GM12891 (cell line): Measurements from ENCODE around the gene PARP9.
"Not testable (repeated sequence)": the region's sequence is repeated elsewhere in the genome, so short reads cannot be mapped to it uniquely, and the experiment has no call there.

ENCODE experiments used
- DNase-seq: peaks from one replicate; pipeline ENCODE4 v3.0.0; 2011; ENCODE audit warnings: low spot score; ENCODE audit not compliant: insufficient read length
- FAIRE-seq: peaks from 2 replicates; lab custom pipeline; 2011; peaks lifted over from hg19 to GRCh38; lab: Jason Lieb, UNC
- PAX5 ChIP-seq: IDR thresholded peaks from 2 replicates; pipeline ENCODE4 v1.6.1; 2011; ENCODE audit warnings: low read length, moderate library complexity, mild to moderate bottlenecking; ENCODE audit not compliant: insufficient read depth, severe bottlenecking
- POLR2A ChIP-seq: IDR thresholded peaks from 2 replicates; pipeline ENCODE4 v1.6.1; 2011; ENCODE audit warnings: low read depth, low read length, control low read depth
- POLR2AphosphoS5 ChIP-seq: IDR thresholded peaks from 2 replicates; pipeline ENCODE4 v1.6.1; 2011; ENCODE audit warnings: low read depth, low read length, control low read depth
- POU2F2 ChIP-seq: IDR thresholded peaks from 2 replicates; pipeline ENCODE4 v1.6.1; 2011; ENCODE audit warnings: low read depth, mild to moderate bottlenecking, control low read depth, low read length, moderate library complexity
- SPI1 ChIP-seq: IDR thresholded peaks from 2 replicates; pipeline ENCODE4 v1.6.1; 2011; ENCODE audit warnings: low read depth, low read length, control low read depth
- TAF1 ChIP-seq: IDR thresholded peaks from 2 replicates; pipeline ENCODE4 v1.6.1; 2011; ENCODE audit warnings: low read depth, low read length, control low read depth

The PARP9 gene

GRCh38 chr3:122576174-122576940, 12.3 kb upstream of the PARP9 start:
- FAIRE-seq = peak; percentile 99
- TF ChIP-seq POLR2AphosphoS5 = peak; percentile 42; the same call in 1 of the 2 replicates
- TF ChIP-seq SPI1 = peak; percentile 95
- TF ChIP-seq TAF1 = no peak
- TF ChIP-seq POLR2A = peak; percentile 70
- TF ChIP-seq POU2F2 = peak; percentile 98
- no peak for TF ChIP-seq PAX5

GRCh38 chr3:122572940-122573412, 8.9 kb upstream of the PARP9 start:
- TF ChIP-seq POLR2AphosphoS5 = no peak
- TF ChIP-seq SPI1 = peak; percentile 96
- FAIRE-seq = peak; percentile 85
- no peak for DNase-seq

More at GRCh38 chr3:122576174-122576940, 12.3 kb upstream of the PARP9 start:
- DNase-seq = no peak

- FAIRE-seq (no peak), DNase-seq (no peak)
- TF ChIP-seq POLR2AphosphoS5 = no peak
- no peak for TF ChIP-seq PAX5
- no peak for TF ChIP-seq SPI1
- TF ChIP-seq POLR2A = no peak
- TF ChIP-seq POU2F2 = no peak
- TF ChIP-seq TAF1 = no peak
Observed at GRCh38 chr3:122568755-122569154, 4.7 kb upstream of the PARP9 start.

GRCh38 chr3:122568131-122568530, 4.0 kb upstream of the PARP9 start:
- DNase-seq, FAIRE-seq: not testable (repeated sequence)

GRCh38 chr3:122563717-122564025, 429 bp downstream of the PARP9 start:
- TF ChIP-seq POLR2A = no peak
- TF ChIP-seq POLR2AphosphoS5 = no peak
- TF ChIP-seq POU2F2 = no peak
- no peak for TF ChIP-seq PAX5
- TF ChIP-seq TAF1 = no peak
- no peak for TF ChIP-seq SPI1
- DNase-seq (no peak), FAIRE-seq (no peak)

GRCh38 chr3:122562923-122563716, 980 bp downstream of the PARP9 start:
- peak; percentile 9 for FAIRE-seq
- DNase-seq = no peak
- TF ChIP-seq POU2F2 (no peak), PAX5 (no peak), SPI1 (no peak), POLR2AphosphoS5 (no peak), POLR2A (no peak), TAF1 (no peak)

GRCh38 chr3:122560680-122561079, 3.4 kb downstream of the PARP9 start:
- FAIRE-seq (peak; percentile 63), DNase-seq (no peak)
- no peak for TF ChIP-seq TAF1
- TF ChIP-seq POU2F2 = no peak
- no peak for TF ChIP-seq PAX5
- TF ChIP-seq POLR2A = no peak
- TF ChIP-seq POLR2AphosphoS5 = no peak
- TF ChIP-seq SPI1 = no peak

GRCh38 chr3:122559906-122560305, 4.2 kb downstream of the PARP9 start:
- FAIRE-seq (no peak), DNase-seq (no peak)
- TF ChIP-seq TAF1 = no peak
- TF ChIP-seq SPI1 = peak; percentile 37
- TF ChIP-seq POLR2A = no peak

- TF ChIP-seq POLR2A = no peak
- no peak for TF ChIP-seq POU2F2
- no peak for TF ChIP-seq SPI1
- no peak for TF ChIP-seq POLR2AphosphoS5
- TF ChIP-seq PAX5 = no peak
- FAIRE-seq (no peak), DNase-seq (no peak)
Observed at GRCh38 chr3:122558605-122559004, 5.5 kb downstream of the PARP9 start.

- TF ChIP-seq POU2F2 (no peak), PAX5 (no peak), TAF1 (no peak), POLR2A (no peak), SPI1 (no peak), POLR2AphosphoS5 (no peak)
- FAIRE-seq (no peak), DNase-seq (no peak)
Observed at GRCh38 chr3:122557356-122557755, 6.7 kb downstream of the PARP9 start.
